Activated CD8-positive, alpha-beta memory T cell treated with anti-CD3 and anti-CD28 coated beads, Interleukin-2, amount 10 ng/mL, durations not matched to agents 7 days and 5 days (primary cell): ENCODE results near the gene LRWD1. TPM values are rescaled to one million over a fixed set of nuclear protein-coding genes. Genes with fewer than 3 reads are reported as not detected.
"Not testable (repeated sequence)": the region's sequence is repeated elsewhere in the genome, so short reads cannot be mapped to it uniquely, and the experiment has no call there.

ENCODE experiments used
- ATAC-seq: fragments of 150-1000 bp; cut with Tn5 transposase; one replicate; pipeline ENCODE4 v1.10.0; 2021; ENCODE audit warnings: moderate library complexity
- CTCF ChIA-PET: fragments of 350-600 bp; sonication (Branson Sonifier 250); formaldehyde crosslinking; loops from one replicate; lab custom pipeline; 2021; ENCODE audit warnings: antibody characterized with exemption; lab: Charles Lee
- DNase-seq: peaks from one replicate; pipeline ENCODE4 v3.0.0-alpha.2; 2020
- H3K27ac Mint-ChIP-seq: one replicate; pipeline ENCODE4 v1.8.0; 2021; ENCODE audit warnings: mild to moderate bottlenecking, mixed read lengths
- H3K27me3 Mint-ChIP-seq: one replicate; pipeline ENCODE4 v1.8.0; 2021; ENCODE audit warnings: mixed read lengths
- H3K36me3 Mint-ChIP-seq: one replicate; pipeline ENCODE4 v1.8.0; 2021; ENCODE audit warnings: mild to moderate bottlenecking, mixed read lengths
- H3K4me1 Mint-ChIP-seq: one replicate; pipeline ENCODE4 v1.8.0; 2021; ENCODE audit warnings: mixed read lengths
- H3K4me3 Mint-ChIP-seq: one replicate; pipeline ENCODE4 v1.8.0; 2021; ENCODE audit warnings: mild to moderate bottlenecking, moderate library complexity, mixed read lengths
- H3K9me3 Mint-ChIP-seq: one replicate; pipeline ENCODE4 v1.8.0; 2022; ENCODE audit warnings: low read depth, mixed read lengths
- total RNA-seq, 2 experiments: library from RNA; stranded (reverse); gene quantifications; one replicate each; pipeline ENCODE4 v1.2.3, GENCODE V29; 2021

The LRWD1 gene
- total RNA-seq, 2 experiments from 2014 or later = 20.6 to 24.0 TPM

DNA sequence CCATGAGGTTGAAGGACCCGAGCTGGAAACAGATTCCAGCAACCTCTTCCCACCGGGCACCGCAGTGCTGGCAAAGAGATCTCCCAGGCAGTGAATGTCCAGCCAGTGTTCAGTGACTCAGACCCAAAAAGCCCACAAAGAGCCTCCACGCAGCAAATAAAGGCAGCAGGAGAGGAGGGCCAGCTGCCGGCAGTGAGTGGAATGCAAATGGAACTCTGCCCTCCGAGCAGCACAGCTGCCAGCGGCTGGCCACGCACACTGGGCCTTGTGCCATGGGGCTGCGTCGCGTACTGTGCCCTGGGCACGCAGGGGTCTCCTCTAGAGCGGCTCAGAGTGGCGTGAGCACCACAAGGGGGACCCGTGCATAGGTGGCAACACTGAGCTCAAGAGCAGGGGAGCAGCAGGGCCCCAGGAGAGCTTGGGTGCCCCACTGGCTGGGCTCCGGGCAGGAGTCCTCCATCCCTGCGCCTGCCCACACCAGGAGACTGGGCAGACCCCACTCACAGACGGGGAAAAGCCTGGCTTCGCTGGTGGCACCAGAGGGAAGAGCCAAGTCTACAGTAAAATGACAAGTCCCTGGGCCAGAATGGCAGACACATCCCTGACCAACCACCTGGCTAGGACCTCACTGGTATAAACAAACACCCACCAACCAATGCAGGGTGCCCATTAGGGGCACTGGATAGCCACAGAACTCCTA is 10.1 kb downstream of the LRWD1 start:
- H3K36me3 Mint-ChIP-seq, ATAC-seq, H3K27ac Mint-ChIP-seq, H3K9me3 Mint-ChIP-seq, CTCF ChIA-PET, H3K27me3 Mint-ChIP-seq, DNase-seq, H3K4me1 Mint-ChIP-seq, H3K4me3 Mint-ChIP-seq: not testable (repeated sequence)

DNA sequence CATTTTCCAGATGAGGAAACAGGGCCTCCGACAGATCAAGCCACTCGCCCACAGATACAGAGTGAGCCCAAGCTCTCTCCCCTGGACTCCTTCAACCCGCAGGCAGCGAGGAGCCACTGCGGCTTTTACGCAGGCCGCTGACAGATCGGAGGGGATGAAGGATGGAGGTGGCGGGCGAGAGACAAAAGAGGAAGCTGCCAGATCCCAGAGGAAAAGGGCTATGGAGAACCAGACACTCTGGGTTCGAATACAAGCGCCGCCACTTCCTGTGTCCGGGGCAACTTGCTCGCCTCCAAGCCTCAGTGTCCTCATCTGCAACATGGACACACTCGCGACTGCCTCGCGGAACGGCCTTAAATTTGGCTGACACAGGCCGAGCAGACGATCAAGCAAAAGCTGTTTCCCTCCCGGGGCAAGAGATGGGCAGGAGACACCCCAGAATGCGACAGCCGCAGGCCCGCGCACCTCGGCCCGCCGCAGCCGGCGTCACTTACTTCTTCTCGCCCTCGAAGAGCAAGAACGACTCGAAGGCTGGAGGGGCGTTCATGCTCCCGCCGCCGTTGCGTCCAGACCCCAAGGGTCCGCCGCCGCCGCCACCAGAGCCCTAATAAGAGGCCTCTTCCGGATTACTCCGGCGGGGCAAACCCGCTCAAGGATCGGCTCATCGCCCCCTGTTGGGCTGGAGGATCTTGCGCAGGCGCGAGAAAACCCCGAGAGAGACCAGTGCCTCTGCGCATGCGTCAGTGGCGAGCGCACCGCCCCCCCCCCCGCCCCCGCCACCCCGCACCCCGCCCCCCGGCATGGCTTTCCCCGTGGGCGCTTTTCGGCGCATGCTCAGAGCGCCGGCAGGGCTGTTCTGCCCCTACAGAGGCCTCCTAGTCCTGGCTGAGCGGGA is 13.8 kb downstream of the LRWD1 start, which contains the start of gene POLR2J:
Gene POLR2J, minus strand, starts transcription at position 609 of the 895 bp plus-strand sequence. Its CDS starts 62 bp downstream, at position 547.
- H3K4me1 Mint-ChIP-seq, CTCF ChIA-PET, H3K27me3 Mint-ChIP-seq, H3K9me3 Mint-ChIP-seq, H3K36me3 Mint-ChIP-seq: not testable (repeated sequence)
- ATAC-seq (peak; percentile 93), DNase-seq (peak; percentile 87)
- H3K27ac Mint-ChIP-seq = peak within 1 kb of the TSS; percentile 88
- peak within 1 kb of the TSS; percentile 83 for H3K4me3 Mint-ChIP-seq

DNA sequence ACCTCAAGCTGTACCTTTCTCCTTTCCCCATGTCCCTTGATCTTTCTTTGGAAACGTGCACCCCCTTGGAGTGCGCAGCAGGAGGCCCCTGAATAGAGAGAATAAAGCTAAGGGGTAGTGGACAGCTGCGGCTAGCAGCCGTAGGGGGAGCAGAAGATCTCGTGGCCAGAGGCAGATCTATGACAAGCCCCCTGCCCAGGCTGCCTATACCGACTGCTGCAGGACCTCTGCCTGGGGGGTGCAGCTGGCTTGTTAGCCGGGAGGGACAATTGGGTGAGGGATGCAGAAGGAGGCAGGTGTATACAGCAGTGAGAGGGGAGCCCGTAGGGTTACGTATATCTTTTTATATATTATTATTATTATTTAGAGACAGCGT is 14.4 kb downstream of the LRWD1 start:
- CTCF ChIA-PET, H3K4me3 Mint-ChIP-seq, H3K27me3 Mint-ChIP-seq, DNase-seq, H3K36me3 Mint-ChIP-seq, H3K9me3 Mint-ChIP-seq, H3K27ac Mint-ChIP-seq, H3K4me1 Mint-ChIP-seq: not testable (repeated sequence)
- ATAC-seq = peak; percentile 11

DNA sequence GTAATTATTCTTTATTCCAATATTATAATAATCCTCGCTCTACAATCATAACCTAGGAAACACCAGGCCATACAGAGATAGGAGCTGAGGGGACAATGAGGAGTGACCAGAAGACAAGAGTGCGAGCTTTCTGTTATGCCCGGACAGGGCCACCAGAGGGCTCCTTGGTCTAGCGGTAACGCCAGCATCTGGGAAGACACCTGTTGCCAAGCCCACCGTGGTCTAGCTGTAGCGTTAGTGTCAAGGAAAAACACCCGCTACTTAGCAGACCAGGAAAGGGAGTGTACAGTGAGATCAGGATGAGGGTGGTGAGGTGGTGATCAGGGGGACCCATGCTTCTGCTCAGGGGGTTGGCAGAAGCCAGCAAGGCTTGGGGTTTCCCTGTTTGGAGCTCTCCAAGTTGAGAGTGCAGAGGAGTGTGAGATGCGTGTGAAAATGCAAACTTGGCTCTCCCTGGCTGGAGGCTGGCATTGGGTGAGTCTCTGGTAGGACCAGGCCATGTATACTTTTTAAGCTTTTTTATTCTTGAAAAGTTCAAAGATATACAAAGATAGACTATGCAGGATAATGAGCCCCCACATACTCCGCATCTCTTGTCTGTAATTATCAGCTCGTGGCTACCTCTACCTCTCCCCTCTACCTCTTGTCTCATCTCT is 15.3 kb downstream of the LRWD1 start:
- H3K4me1 Mint-ChIP-seq, H3K27ac Mint-ChIP-seq, H3K36me3 Mint-ChIP-seq, H3K27me3 Mint-ChIP-seq, H3K4me3 Mint-ChIP-seq, CTCF ChIA-PET, ATAC-seq, H3K9me3 Mint-ChIP-seq: not testable (repeated sequence)
- peak; percentile 46 for DNase-seq

DNA sequence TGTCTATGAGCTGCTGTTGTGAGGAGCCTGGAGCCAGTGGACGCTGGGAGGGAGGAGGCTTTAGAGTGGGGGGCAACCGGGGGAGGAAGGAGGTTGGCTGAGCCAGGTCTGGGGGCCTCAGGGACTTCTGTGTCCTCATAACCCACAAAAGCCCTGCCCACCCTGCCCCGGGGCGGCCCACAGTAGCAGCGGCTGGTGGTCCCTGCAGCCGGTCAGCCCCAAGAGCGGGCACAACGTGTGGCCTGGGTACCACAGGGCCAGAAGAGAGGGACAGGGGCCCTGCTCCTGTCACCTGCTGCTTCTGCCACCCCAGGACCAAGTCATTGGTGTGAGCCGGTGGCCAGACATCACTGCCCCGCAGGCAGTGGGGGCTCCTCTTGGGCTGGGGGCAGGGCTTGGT is 17.2 kb downstream of the LRWD1 start:
- H3K36me3 Mint-ChIP-seq, CTCF ChIA-PET, H3K4me3 Mint-ChIP-seq, H3K27me3 Mint-ChIP-seq, H3K27ac Mint-ChIP-seq, DNase-seq, H3K4me1 Mint-ChIP-seq, H3K9me3 Mint-ChIP-seq, ATAC-seq: not testable (repeated sequence)

DNA sequence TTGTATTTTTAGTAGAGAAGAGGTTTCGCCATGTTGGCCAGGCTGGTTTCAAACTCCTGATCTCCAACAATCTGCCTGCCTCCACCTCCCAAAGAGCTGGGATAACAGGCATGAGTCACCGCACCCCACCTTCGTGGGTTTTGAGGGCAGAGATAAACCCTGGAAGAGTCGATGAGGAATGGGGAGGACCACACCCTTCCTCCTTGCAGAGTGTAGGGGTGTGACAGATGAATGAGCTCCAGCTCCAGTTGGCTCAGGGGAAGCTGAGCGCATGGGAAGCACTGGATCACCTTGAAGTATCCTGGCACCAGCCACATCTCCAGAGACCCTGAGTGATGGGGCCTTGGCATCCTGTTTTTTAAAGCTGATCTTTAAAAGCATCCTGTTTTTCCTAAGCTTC is 19.5 kb downstream of the LRWD1 start:
- CTCF ChIA-PET = not testable (repeated sequence)

DNA sequence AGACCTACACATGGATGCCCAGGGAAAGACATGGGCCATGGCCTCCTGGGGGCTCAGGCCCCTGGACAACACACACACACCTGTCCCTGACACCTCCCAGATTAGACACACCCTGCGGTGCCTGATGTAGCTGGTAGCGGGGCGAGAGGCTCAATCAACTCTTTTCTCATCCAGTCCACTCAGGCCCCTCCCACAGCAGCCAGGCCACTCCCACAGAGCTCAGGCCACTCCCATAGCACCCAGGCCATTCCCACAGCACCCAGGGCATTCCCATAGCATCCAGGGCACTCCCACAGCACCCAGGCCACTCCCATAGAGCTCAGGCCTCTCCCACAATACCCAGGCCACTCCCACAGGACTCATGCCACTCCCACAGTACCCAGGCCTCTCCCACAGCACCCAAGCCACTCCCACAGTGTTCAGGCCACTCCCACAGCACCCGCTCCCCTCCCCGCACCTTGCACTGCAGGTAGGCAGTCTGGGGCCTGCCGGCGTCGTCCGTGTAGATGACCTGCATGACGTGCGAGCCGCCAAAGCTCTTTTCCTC is 25.8 kb downstream of the LRWD1 start:
- H3K4me1 Mint-ChIP-seq, CTCF ChIA-PET, H3K27ac Mint-ChIP-seq, H3K27me3 Mint-ChIP-seq, H3K36me3 Mint-ChIP-seq, H3K4me3 Mint-ChIP-seq, H3K9me3 Mint-ChIP-seq: not testable (repeated sequence)
- ATAC-seq (peak; percentile 49), DNase-seq (peak; percentile 67)

More for the DNA sequence above, 19.5 kb downstream of the LRWD1 start:
- ATAC-seq, H3K36me3 Mint-ChIP-seq, DNase-seq, H3K4me1 Mint-ChIP-seq, H3K27ac Mint-ChIP-seq, H3K9me3 Mint-ChIP-seq, H3K4me3 Mint-ChIP-seq, H3K27me3 Mint-ChIP-seq: not testable (repeated sequence)

DNA sequence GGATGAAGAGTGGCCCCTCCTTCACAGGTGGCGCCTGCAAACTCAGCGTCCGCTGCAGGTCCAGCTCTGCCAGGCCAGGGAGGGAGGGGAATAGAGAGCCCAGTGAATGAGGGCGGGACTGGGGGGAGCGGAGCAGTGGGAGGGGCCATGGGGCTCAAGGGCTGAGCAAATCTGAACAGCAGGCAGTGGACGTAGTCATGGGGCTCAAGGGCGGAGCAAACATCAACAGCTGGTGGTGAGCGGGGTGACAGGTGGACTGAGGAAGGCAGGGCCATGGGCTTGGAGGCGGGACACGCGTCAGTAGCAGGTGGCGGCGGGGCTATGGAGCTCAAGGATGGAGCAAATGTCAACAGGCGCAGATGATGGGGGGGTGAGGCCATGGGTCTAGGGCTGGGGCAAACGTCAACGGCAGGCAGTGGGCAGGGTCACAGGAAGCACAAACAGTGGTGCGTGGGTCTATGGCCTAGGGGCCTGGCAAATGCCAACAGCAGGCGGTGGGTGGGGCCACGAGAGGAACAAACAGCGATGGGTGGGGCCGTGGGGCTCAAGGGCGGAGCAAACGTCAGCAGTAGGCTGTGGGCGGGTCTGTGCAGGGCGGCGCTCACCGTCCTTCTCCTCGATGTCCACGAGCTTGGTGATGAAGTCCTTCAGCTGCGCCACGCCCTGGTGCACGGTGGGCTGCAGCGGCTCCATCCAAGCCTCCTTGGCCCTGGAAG is 28.6 kb downstream of the LRWD1 start:
- H3K9me3 Mint-ChIP-seq, H3K27me3 Mint-ChIP-seq, H3K4me3 Mint-ChIP-seq, H3K36me3 Mint-ChIP-seq, DNase-seq, H3K4me1 Mint-ChIP-seq, H3K27ac Mint-ChIP-seq, CTCF ChIA-PET: not testable (repeated sequence)
- peak; percentile 63 for ATAC-seq

DNA sequence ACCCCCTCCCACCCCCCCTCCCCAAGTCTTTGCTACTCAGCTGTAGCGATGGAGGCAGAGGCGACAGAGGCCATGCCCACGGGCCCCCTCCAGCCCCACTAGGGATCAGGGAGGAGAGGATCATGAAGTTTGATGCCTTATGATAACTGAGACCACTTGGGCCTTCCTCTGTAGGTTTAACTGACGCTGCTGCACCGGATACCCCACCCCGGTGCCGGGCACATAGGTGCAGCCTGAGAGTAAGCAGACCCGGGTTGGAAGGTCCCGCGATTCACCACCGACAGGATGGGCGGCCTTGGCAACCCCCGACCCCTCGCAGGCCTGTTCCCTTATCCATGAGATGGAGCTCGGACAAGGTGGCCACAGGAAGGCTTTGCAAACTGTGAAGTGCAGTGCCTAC is 29.2 kb downstream of the LRWD1 start:
- H3K4me1 Mint-ChIP-seq, H3K27ac Mint-ChIP-seq, H3K27me3 Mint-ChIP-seq, CTCF ChIA-PET, DNase-seq, H3K4me3 Mint-ChIP-seq, H3K9me3 Mint-ChIP-seq, H3K36me3 Mint-ChIP-seq: not testable (repeated sequence)
- peak; percentile 5 for ATAC-seq

DNA sequence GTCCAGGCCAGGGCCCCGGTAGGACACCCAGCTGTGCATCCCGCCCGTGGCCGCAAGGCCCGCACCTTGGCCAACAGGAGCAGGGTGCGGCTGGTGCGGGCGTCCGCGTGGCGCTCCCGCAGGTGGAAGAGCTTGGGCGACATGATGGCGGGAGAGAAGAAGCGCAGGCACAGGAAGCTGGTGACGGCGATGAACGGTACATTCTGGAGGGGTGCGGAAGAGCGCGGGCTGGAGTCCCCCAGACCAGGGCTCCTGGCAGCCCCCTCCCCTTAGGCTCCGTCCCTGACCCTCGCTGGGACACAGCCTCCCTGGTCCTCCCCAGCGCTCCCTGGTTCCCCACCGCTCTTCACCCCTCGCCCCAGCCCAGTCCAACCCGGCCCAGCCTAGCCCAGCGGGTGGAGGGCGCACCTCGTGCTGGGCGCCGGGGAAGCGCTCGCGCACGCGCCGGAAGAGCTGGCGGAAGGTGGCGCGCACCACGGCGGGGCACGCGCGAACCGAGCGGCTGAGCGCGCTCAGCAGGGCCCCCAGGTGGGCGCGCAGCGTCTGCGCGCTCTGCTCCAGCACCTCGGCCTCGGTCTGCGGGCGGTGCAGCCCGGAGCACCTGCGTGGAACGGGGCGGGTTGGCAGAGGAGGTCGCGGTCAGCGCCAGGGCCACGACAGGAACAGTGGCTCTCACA is 29.8 kb downstream of the LRWD1 start:
- H3K27me3 Mint-ChIP-seq, CTCF ChIA-PET, H3K4me3 Mint-ChIP-seq, H3K27ac Mint-ChIP-seq, H3K9me3 Mint-ChIP-seq, DNase-seq, H3K36me3 Mint-ChIP-seq, H3K4me1 Mint-ChIP-seq: not testable (repeated sequence)
- peak; percentile 80 for ATAC-seq

DNA sequence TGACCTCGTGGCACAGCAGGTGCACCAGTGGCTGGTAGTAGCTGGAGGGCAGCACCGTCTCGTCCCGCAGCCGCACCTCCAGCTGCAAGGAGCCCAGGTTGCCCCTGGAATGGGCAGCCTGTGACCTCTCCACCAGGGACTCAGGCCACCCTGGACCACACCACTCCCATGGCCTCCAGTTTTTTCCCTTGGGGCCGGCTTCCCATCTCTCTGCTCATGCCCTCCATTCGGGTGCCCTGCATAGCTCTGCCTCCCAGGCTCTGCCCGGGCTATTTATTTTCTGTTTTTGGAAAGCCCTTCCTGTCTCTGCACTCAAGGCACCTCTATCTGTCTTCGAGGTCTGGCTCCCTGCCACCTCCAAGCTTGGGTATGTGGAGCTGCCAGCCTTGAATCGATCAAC is 32.1 kb downstream of the LRWD1 start:
- CTCF ChIA-PET, H3K4me3 Mint-ChIP-seq, H3K9me3 Mint-ChIP-seq, H3K4me1 Mint-ChIP-seq, H3K27me3 Mint-ChIP-seq, H3K27ac Mint-ChIP-seq, H3K36me3 Mint-ChIP-seq, ATAC-seq, DNase-seq: not testable (repeated sequence)

DNA sequence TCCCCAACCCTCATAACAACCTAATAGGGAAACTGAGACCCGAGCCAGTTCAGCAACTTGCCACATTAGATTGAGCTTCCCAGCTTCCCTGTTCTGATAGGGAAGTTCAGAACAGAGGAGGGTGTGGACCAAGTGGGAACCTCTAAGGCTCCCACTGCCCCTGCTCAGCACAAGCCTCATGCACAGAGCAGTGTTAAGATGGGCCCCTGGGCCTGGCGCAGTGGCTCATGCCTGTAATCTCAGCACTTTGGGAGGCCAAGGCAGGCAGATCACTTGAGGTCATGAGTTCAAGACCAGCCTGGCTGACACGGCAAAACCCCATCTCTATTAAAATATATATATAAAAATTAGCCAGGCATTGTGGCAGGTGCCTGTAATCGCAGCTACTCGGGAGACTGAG is 32.5 kb downstream of the LRWD1 start:
- H3K27me3 Mint-ChIP-seq, CTCF ChIA-PET, H3K9me3 Mint-ChIP-seq, ATAC-seq, H3K4me3 Mint-ChIP-seq, DNase-seq, H3K36me3 Mint-ChIP-seq, H3K27ac Mint-ChIP-seq, H3K4me1 Mint-ChIP-seq: not testable (repeated sequence)

DNA sequence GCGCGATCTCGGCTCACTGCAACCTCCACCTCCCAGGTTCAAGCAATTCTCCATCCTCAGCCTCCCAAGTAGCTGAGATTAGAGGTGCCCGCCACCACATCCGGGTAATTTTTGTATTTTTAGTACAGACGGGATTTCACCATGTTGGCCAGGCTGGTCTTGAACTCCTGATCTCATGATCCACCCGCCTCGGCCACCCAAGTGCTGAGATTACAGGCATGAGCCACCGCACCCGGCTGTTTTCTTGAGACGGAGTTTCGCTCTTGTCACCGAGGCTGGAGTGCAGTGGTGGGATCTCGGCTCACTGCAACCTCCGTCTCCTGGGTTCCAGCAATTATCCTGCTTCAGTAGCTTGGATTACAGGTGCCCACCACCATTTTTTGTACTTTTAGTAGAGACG is 33.5 kb downstream of the LRWD1 start:
- H3K4me3 Mint-ChIP-seq, H3K9me3 Mint-ChIP-seq, H3K36me3 Mint-ChIP-seq, CTCF ChIA-PET, H3K4me1 Mint-ChIP-seq, ATAC-seq, H3K27ac Mint-ChIP-seq, DNase-seq, H3K27me3 Mint-ChIP-seq: not testable (repeated sequence)
